ENCODE results near the gene SNAI3. TPM values are rescaled to one million over a fixed set of nuclear protein-coding genes. Genes with fewer than 3 reads are reported as not detected.

The SNAI3 gene
- total and polyA plus RNA-seq, 11 donors: 0.76 to 9.5 (median 1.7) TPM

- H3K4me3 ChIP-seq: no peak overlapping the region
- H3K9me3 ChIP-seq: no peaks in the 10 kb centered on the region
- peak overlapping the region in 1 of 12 donors; percentile 9 for H3K27ac ChIP-seq
- ATAC-seq (no peak), DNase-seq (peak in 1 of 5 donors; percentile 58)
- TF ChIP-seq CTCF (IDR thresholded peaks at IDR 0.05) (no peak), POLR2A (IDR thresholded peaks at IDR 0.05) (no peak)
- 85 to 91% (median 89%) methylated on average over 19 to 33 of the region's 33 CpGs for WGBS, 4 donors
- H3K27me3 ChIP-seq: peaks cover 0 to 53% (median 9%) of the 10 kb centered on the region in 9 donors
- H3K36me3 ChIP-seq: peaks cover 0 to 6% (median 0%) of the 10 kb centered on the region in 9 donors
- H3K4me1 ChIP-seq: peaks cover 0 to 28% (median 10%) of the 10 kb centered on the region in 12 donors
- intact Hi-C loops (cut with DNase I): no loop called here
Measured at GRCh38 chr16:88691129-88691813, 5.0 kb upstream of the SNAI3 start.

DNA sequence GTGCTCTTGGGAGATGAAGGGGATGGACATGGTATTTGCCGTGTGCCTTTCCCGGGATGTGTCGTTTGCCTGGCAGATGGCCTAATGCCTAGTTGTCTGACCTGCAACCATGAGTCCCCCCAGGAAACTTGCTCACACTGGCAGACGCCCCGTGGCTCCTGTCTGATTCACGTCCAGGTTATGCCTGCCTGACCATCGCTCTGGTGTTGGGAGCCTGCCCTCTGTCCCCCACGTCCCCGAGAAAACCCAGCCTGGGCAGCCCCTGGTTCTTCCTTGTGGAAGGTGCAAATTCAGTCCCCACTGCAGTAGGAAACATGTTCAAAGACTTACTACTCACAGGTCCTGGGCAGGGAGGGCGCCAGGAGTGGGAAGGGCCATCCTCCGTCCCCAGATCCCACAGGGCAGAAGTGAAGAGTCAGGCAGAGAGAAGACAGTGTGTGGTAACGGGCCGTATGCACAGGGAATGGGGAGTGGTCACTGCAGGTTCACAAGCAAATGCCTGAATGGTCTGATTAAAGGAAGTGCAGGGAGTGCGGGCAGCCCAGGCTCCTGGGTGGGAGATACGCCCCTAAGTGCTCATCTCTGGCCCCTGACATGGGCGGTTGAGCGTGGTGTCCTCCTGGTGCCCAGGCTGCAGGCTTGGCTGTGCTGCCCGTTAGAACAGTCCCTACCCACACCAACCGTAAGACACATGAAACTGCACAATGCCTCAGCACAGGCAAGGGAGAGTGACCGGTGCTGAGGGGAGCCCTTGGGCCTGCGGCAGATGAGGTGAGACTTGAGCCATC lies 4.2 kb upstream of the SNAI3 start:
- Histone ChIP-seq H3K4me3 (no peak overlapping the region), H3K4me1 (peaks cover 0 to 35% (median 17%) of the 10 kb centered on the region in 12 donors), H3K9me3 (no peaks in the 10 kb centered on the region), H3K36me3 (no peaks in the 10 kb centered on the region), H3K27me3 (peaks cover 0 to 60% (median 9%) of the 10 kb centered on the region in 9 donors), H3K27ac (no peak overlapping the region)
- no peak for ATAC-seq
- 85 to 92% (median 85%) methylated on average over 12 to 21 of the region's 21 CpGs for WGBS, 4 donors
- DNase-seq: no peak
- TF ChIP-seq POLR2A (IDR thresholded peaks at IDR 0.05) (no peak), CTCF (IDR thresholded peaks at IDR 0.05) (no peak)
- intact Hi-C loops (cut with DNase I): no loop called here

- no peaks in the 10 kb centered on the region for H3K36me3 ChIP-seq
- intact Hi-C loops (cut with DNase I): no loop called here
- peaks cover 0 to 48% (median 22%) of the 10 kb centered on the region in 12 donors for H3K4me1 ChIP-seq
- WGBS, 4 donors: 31 to 39% (median 31%) methylated on average over 20 to 28 of the region's 28 CpGs
- TF ChIP-seq POLR2A (IDR thresholded peaks at IDR 0.05): no peak
- TF ChIP-seq CTCF (IDR thresholded peaks at IDR 0.05): no peak
- peak in 1 of 4 donors; percentile 21 for ATAC-seq
- H3K4me3 ChIP-seq: no peak overlapping the region
- no peaks in the 10 kb centered on the region for H3K9me3 ChIP-seq
- peaks cover 0 to 73% (median 13%) of the 10 kb centered on the region in 9 donors for H3K27me3 ChIP-seq
- DNase-seq: peak in 2 of 5 donors; percentile 26 to 50
- no peak overlapping the region for H3K27ac ChIP-seq
Measured at GRCh38 chr16:88688013-88688778, 1.9 kb upstream of the SNAI3 start.

DNA sequence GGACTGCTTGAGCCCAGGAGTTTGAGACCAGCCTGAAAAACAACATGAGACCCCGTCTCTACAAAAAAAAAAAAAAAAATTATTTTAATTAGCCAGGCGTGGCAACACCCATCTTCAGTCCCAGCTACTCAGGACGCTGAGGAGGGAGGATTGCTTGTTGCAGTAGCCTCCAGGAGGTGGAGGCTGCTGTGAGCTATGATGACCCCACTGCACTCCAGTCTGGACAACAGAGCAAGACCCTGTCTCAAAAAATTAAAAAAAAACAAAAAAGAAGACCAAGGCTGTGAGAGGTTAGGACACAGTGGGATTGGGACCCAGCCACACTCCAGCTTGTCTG lies 1.3 kb upstream of the SNAI3 start:
- intact Hi-C loops (cut with DNase I): no loop called here
- Histone ChIP-seq H3K9me3 (no peaks in the 10 kb centered on the region), H3K27me3 (peaks cover 0 to 73% (median 13%) of the 10 kb centered on the region in 9 donors), H3K4me3 (no peak overlapping the region), H3K27ac (no peak overlapping the region), H3K4me1 (peaks cover 0 to 45% (median 22%) of the 10 kb centered on the region in 12 donors), H3K36me3 (no peaks in the 10 kb centered on the region)
- WGBS, 4 donors: 71 to 77% (median 76%) methylated on average over 3 of the region's 3 CpGs
- DNase-seq: no peak
- TF ChIP-seq POLR2A (IDR thresholded peaks at IDR 0.05) (no peak), CTCF (IDR thresholded peaks at IDR 0.05) (no peak)
- ATAC-seq: no peak

All from heart left ventricle (tissue), 16 donors.